GM18519 (cell line): Measurements from ENCODE around the gene P3H2.

Source experiments
- ATAC-seq: cut with Tn5 transposase; IDR thresholded peaks from one replicate; pipeline ENCODE4 v1.9.1; 2021; ENCODE audit warnings: mild to moderate bottlenecking, moderate library complexity; ENCODE audit not compliant: unreplicated experiment, low FRiP score

The P3H2 gene

GRCh38 chr3:190125436-190126068 lies 4.9 kb upstream of the P3H2 start:
- ATAC-seq: no peak

GRCh38 chr3:190124067-190124466 lies 3.4 kb upstream of the P3H2 start:
- ATAC-seq: no peak

- no peak for ATAC-seq
Observed at GRCh38 chr3:190122198-190122771, 1.6 kb upstream of the P3H2 start.

- no peak for ATAC-seq
Observed at GRCh38 chr3:190121383-190121782, 686 bp upstream of the P3H2 start.

- no peak for ATAC-seq
Observed at GRCh38 chr3:190121061-190121377, 322 bp upstream of the P3H2 start.

- ATAC-seq: no peak
Observed at GRCh38 chr3:190119461-190120268, 1.0 kb downstream of the P3H2 start.

GRCh38 chr3:190118438-190118837 lies 2.3 kb downstream of the P3H2 start:
- ATAC-seq: no peak

GRCh38 chr3:190117981-190118380 lies 2.7 kb downstream of the P3H2 start:
- no peak for ATAC-seq

GRCh38 chr3:190116551-190117067 lies 4.1 kb downstream of the P3H2 start:
- ATAC-seq: no peak

GRCh38 chr3:190110826-190111225 lies 9.9 kb downstream of the P3H2 start:
- ATAC-seq: no peak

- ATAC-seq: no peak
Observed at GRCh38 chr3:190109441-190109840, 11.3 kb downstream of the P3H2 start.

GRCh38 chr3:190108804-190109203 lies 11.9 kb downstream of the P3H2 start:
- ATAC-seq: no peak

- ATAC-seq: no peak
Observed at GRCh38 chr3:190105876-190106275, 14.8 kb downstream of the P3H2 start.

- no peak for ATAC-seq
Observed at GRCh38 chr3:190101320-190102011, 19.2 kb downstream of the P3H2 start.

GRCh38 chr3:190099099-190099498 lies 21.6 kb downstream of the P3H2 start:
- no peak for ATAC-seq

- no peak for ATAC-seq
Observed at GRCh38 chr3:190097617-190098016, 23.1 kb downstream of the P3H2 start.

- peak; percentile 54 for ATAC-seq
Observed at GRCh38 chr3:190097025-190097424, 23.7 kb downstream of the P3H2 start.

GRCh38 chr3:190096345-190096744 lies 24.4 kb downstream of the P3H2 start:
- peak; percentile 65 for ATAC-seq

- no peak for ATAC-seq
Observed at GRCh38 chr3:190094160-190094718, 26.5 kb downstream of the P3H2 start.

GRCh38 chr3:190092250-190092649 lies 28.4 kb downstream of the P3H2 start:
- ATAC-seq: no peak

- peak; percentile 50 for ATAC-seq
Observed at GRCh38 chr3:190089711-190090110, 31.0 kb downstream of the P3H2 start.
